ENCODE measurements around the gene CASP12.

CASP12 gene

DNA sequence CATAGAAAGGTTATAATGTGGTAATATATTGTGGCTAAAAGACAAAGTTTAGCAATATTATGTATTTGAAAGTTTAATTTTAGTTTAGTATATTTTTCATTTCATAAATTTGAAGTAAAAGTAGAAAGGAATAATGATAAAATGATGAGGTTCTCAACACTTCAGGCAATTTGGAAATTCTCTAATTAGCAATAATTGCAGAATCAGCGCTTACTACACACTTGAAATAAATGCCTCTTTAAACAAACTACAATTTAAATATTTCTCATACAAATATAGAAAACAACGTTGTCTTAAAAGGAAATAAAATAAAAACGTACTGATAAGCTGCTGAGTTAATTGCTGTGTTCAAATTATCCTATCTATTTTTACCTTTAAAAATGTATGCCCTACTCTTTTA is 25.9 kb downstream of the CASP12 start:
- no peak for TF ChIP-seq ZNF274 (IDR thresholded peaks at IDR 0.05; ENCODE audit: low read depth, low read length)
- H3K4me3 ChIP-seq (ENCODE audit: low read length), result no peak overlapping the region

DNA sequence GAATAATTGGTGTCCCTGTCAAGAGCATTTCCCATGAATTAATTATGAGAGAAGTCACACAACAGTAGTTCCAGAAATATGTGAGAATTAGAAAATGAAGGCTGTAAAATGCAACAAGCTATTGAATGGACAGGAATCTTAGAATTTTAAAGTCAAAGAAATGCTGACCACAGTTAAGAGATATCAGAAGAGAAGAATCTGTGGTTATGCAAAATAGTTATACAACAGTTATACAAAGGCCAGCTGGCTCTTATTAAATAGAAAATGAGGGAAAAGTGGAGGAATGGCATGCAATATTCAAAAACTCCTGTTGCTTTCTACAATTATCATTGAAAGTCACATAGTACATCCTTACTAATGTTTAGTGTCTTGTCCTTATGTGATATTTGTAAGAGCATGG is 27.4 kb downstream of the CASP12 start:
- TF ChIP-seq ZNF274 (IDR thresholded peaks at IDR 0.05; ENCODE audit: low read depth, low read length), result no peak

DNA sequence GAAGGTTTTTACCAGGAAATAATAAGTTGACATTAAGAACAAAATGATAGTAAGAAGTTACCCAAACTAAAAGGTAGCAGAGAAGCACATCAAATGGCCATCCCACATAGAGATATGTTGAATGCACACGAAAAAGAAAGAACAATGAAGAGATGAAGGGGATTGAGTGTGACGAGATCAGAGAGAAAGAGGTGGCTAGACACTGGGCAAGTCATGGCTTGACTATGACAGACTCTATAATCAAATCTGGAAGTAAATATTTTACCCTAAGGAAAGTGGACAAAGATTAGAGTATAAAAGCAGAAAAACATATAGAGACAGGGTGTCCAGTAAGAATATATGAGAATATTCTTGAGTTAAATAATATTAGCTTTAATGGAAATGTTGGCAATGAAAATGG is 31.4 kb downstream of the CASP12 start:
- TF ChIP-seq ZNF274 (IDR thresholded peaks at IDR 0.05; ENCODE audit: low read depth, low read length), result no peak
- no peak overlapping the region for H3K4me3 ChIP-seq (ENCODE audit: low read length)

More for the DNA sequence above, 27.4 kb downstream of the CASP12 start:
- no peak overlapping the region for H3K4me3 ChIP-seq (ENCODE audit: low read length)

DNA sequence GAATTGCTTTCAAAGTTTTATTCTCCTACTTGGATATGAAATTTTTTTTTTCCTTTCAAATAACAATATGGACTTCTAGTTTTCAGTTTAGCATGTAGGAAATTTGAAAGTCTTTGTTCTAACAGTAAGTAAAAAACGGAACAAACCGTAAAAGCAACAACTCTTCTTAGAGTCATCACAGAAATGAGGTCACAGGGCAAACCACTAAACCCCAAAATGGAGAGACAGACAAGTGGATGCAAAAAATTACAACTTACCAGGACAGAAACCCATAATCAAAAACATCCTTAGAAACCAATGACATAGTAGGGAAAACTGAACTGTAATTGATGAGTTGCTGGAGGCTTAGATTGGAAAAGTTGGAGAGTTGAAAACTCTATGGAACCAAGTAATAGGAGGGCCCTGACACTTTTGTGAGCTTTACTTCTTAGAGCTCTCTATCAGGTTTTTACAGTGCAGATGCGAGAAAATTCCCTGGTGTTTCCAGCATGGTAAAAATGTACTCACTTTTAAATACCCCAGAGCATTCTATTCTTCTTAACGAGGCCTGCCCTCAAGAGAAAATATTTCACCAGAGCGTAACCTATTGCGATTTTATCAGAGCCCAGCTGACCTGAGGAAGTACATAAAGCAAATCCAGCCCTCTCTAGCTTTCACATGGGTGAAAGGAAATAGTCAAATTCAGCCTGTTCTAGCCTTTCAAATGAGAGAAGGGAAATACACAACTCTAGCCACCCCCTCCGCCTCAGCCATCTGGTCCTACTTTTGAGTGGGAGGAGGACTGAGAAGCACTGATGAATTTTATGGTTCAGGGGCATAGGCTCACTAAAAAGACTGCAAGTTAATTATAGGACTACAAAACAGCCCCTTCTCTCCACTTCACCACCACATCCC is 39.1 kb downstream of the CASP12 start:
- H3K4me3 ChIP-seq (ENCODE audit: low read length), result no peak overlapping the region
- TF ChIP-seq ZNF274 (IDR thresholded peaks at IDR 0.05; ENCODE audit: low read depth, low read length), result no peak

DNA sequence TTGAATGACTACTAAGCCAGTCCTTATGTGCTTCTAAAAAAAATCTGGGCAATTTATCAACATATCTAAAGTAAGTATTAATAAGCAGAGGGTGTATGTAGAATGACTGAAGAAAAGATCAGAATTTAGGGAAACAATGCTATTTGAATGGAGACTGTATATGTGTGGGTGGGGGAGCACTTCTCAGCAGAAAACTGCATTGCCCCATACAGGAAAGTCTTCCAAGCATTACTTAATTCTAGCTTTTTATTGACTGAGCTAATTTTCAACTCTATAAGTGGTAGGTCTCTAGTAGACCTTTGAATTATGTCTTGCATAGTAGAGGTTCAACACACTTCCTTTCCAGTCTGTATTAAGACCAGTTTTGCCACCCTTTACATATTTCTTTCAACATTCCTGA is 41.7 kb downstream of the CASP12 start:
- no peak for TF ChIP-seq ZNF274 (IDR thresholded peaks at IDR 0.05; ENCODE audit: low read depth, low read length)
- no peak overlapping the region for H3K4me3 ChIP-seq (ENCODE audit: low read length)

GRCh38 chr11:104855965-104856364 is 42.3 kb downstream of the CASP12 start:
- no peak for TF ChIP-seq ZNF274 (IDR thresholded peaks at IDR 0.05; ENCODE audit: low read depth, low read length)
- no peak overlapping the region for H3K4me3 ChIP-seq (ENCODE audit: low read length)

DNA sequence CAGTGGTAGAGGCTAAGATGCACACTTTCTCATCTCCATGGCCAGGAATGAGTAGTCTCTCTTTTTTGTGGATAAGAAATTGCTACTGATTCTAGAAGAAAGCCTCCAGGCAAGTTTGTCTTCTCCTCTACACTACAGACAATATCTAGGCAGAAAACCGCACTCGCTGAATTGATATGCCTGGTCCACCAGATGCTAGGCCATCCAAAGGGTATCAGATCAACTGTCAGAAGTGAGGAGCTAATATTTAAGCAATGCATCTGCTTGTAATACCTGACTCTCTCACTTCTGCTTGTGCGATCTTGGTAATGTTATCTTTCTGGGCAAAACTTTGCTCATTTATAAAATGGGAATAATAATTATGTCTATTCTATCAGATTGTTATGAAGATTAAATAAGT is 45.0 kb downstream of the CASP12 start:
- no peak overlapping the region for H3K4me3 ChIP-seq (ENCODE audit: low read length)
- no peak for TF ChIP-seq ZNF274 (IDR thresholded peaks at IDR 0.05; ENCODE audit: low read depth, low read length)

DNA sequence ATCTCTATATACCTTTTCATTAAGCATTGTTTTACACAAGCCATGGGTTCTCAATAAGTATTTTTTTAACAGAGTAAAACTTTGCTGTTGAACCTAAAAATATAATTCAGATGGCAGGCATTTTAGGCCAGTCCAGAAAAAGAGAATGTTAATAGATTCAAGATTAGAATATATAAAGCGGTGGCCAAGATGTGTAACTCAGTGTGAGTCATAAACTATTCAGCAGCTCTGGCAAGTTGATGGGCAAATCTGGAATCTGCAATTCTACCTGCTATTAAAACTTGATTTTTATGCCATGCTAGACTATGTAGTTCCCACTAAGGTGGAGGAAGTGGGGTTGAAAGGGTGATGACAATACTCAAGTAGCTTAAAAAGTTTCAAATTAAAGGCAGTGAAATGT is 45.4 kb downstream of the CASP12 start:
- no peak for TF ChIP-seq ZNF274 (IDR thresholded peaks at IDR 0.05; ENCODE audit: low read depth, low read length)
- H3K4me3 ChIP-seq (ENCODE audit: low read length), result no peak overlapping the region

GRCh38 chr11:104846216-104846615 is 52.0 kb downstream of the CASP12 start:
- H3K4me3 ChIP-seq (ENCODE audit: low read length), result no peak overlapping the region
- TF ChIP-seq ZNF274 (IDR thresholded peaks at IDR 0.05; ENCODE audit: low read depth, low read length), result no peak

GRCh38 chr11:104844451-104844850 is 53.8 kb downstream of the CASP12 start:
- H3K4me3 ChIP-seq (ENCODE audit: low read length), result no peak overlapping the region
- no peak for TF ChIP-seq ZNF274 (IDR thresholded peaks at IDR 0.05; ENCODE audit: low read depth, low read length)

- no peak for TF ChIP-seq ZNF274 (IDR thresholded peaks at IDR 0.05; ENCODE audit: low read depth, low read length)
- H3K4me3 ChIP-seq (ENCODE audit: low read length), result no peak overlapping the region
Observed at GRCh38 chr11:104843150-104843836, 55.0 kb downstream of the CASP12 start.

DNA sequence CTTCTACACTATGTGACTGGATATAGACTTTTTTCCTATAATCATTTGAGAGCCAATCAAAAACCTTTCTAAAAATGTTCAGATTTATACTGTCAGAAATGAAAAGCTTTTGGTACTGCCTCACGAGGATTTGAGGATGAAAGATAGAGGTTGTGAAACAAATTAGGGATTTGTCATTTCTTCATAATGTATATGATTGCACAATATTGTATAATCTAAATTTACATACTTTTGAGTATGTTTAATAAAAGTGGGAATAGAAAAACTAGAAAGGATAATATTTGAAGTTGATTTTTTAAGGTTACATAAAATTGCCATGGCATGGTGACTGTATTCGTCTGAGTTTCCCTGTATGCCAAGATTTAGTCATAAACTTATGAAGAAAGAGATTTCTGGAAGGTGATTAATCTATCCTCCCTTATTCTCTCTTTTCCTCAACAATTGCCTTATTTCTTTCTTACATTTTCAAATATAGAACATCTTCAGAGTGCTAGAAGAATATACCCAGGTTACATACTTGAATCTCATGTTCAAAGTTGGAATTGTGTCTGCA is 56.2 kb downstream of the CASP12 start:
- no peak for TF ChIP-seq ZNF274 (IDR thresholded peaks at IDR 0.05; ENCODE audit: low read depth, low read length)

DNA sequence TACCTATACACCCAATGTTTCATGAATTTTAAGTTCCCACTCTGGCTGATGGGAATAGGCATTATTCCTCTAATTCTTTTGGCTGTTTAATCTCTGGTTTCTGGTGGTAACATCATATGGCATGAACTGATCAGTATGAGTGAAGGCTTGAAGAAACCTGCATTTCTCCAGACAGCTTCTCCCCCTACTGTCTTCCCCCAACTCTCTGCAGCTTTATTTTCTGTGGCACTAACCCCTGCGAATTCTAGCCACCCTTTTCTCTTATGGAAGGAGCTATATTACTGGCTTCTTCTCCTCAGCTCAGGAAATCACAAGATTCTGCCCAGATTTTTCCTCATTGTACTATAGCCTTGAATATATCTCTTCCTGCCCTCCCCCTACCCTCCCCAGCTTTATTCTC is 57.1 kb downstream of the CASP12 start:
- TF ChIP-seq ZNF274 (IDR thresholded peaks at IDR 0.05; ENCODE audit: low read depth, low read length), result no peak
- no peak overlapping the region for H3K4me3 ChIP-seq (ENCODE audit: low read length)

More for the DNA sequence above, 56.2 kb downstream of the CASP12 start:
- H3K4me3 ChIP-seq (ENCODE audit: low read length), result no peak overlapping the region

DNA sequence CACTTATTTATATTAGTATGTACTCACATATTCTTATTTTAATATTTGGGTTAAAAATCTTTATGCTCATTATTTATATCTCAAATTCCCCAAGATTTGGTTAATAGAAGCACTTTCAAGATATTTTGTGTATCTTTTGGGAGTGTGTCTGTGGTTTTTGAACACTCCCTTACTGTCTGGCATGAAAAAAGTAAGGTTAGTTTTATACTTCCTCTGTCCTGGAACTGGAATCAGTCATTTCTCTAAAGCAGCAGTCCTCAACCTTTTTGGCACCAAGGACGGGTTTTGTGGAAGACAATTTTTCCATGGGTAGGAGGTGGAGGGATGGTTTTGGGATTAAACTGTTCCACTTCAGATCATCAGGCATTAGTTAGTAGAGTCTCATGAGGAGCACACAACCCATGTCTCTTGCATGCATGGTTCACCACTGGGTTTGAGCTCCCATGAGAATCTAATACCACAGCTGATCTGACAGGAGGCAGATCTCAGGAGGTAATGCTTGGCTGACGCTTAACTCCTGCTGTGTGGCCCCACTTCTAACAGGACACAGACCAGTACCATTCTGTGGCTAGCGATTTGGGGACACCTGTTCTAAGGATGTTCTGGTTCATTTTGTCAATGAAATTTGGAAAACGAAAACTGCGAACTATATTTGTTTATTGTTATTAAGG is 60.2 kb downstream of the CASP12 start:
- TF ChIP-seq ZNF274 (IDR thresholded peaks at IDR 0.05; ENCODE audit: low read depth, low read length), result no peak
- no peak overlapping the region for H3K4me3 ChIP-seq (ENCODE audit: low read length)

Data from GM08714 (cell line).